Measurements from ENCODE around the gene MYBPC1. TPM values are rescaled to one million over a fixed set of nuclear protein-coding genes. Genes with fewer than 3 reads are reported as not detected.
A peak's percentile ranks its signal among the peaks of the same experiment; 100 is the strongest.
"Not testable (repeated sequence)": the region's sequence is repeated elsewhere in the genome, so short reads cannot be mapped to it uniquely, and the experiment has no call there.

Gene MYBPC1
- total RNA-seq, 1 donor = not detected

- TF ChIP-seq CTCF (IDR thresholded peaks at IDR 0.05; ENCODE audit: extremely low read depth, low read depth, low read length) = no peak
- Histone ChIP-seq H3K4me3 (ENCODE audit: insufficient read depth, low read length) (no peak overlapping the region), H3K79me2 (ENCODE audit: insufficient read depth, low read length) (no peaks in the 10 kb centered on the region), H3K4me1 (ENCODE audit: insufficient read depth, low read length) (no peaks in the 10 kb centered on the region), H3K9me3 (ENCODE audit: low read depth, low read length) (no peaks in the 10 kb centered on the region), H2AFZ (ENCODE audit: low read length) (no peak overlapping the region), H3K4me2 (ENCODE audit: insufficient read depth, low read length) (no peak overlapping the region), H3K27ac (ENCODE audit: low read depth, low read length) (no peak overlapping the region), H4K20me1 (ENCODE audit: insufficient read depth, low read length) (no peaks in the 10 kb centered on the region), H3K27me3 (ENCODE audit: insufficient read depth, low read length) (no peaks in the 10 kb centered on the region), H3K36me3 (ENCODE audit: insufficient read depth, low read length) (no peaks in the 10 kb centered on the region)
- no peak for DNase-seq (ENCODE audit: insufficient read length, low spot score, missing footprints)
Observed at GRCh38 chr12:101557094-101557493, 37.7 kb upstream of the MYBPC1 start.

- not testable (repeated sequence) for H3K4me3 ChIP-seq (ENCODE audit: insufficient read depth, low read length); DNase-seq (ENCODE audit: insufficient read length, low spot score, missing footprints); H3K4me1 ChIP-seq (ENCODE audit: insufficient read depth, low read length); H3K27ac ChIP-seq (ENCODE audit: low read depth, low read length); H3K36me3 ChIP-seq (ENCODE audit: insufficient read depth, low read length); H3K79me2 ChIP-seq (ENCODE audit: insufficient read depth, low read length); H3K27me3 ChIP-seq (ENCODE audit: insufficient read depth, low read length); H3K4me2 ChIP-seq (ENCODE audit: insufficient read depth, low read length); H2AFZ ChIP-seq (ENCODE audit: low read length); H3K9me3 ChIP-seq (ENCODE audit: low read depth, low read length); H4K20me1 ChIP-seq (ENCODE audit: insufficient read depth, low read length)
Observed at GRCh38 chr12:101558726-101559125, 36.0 kb upstream of the MYBPC1 start.

- H2AFZ ChIP-seq (ENCODE audit: low read length) = no peak overlapping the region
- no peaks in the 10 kb centered on the region for H3K9me3 ChIP-seq (ENCODE audit: low read depth, low read length)
- H4K20me1 ChIP-seq (ENCODE audit: insufficient read depth, low read length) = no peaks in the 10 kb centered on the region
- H3K27ac ChIP-seq (ENCODE audit: low read depth, low read length) = no peak overlapping the region
- H3K4me1 ChIP-seq (ENCODE audit: insufficient read depth, low read length) = no peaks in the 10 kb centered on the region
- TF ChIP-seq CTCF (IDR thresholded peaks at IDR 0.05; ENCODE audit: extremely low read depth, low read depth, low read length) = no peak
- no peaks in the 10 kb centered on the region for H3K27me3 ChIP-seq (ENCODE audit: insufficient read depth, low read length)
- peak; percentile 19 for DNase-seq (ENCODE audit: insufficient read length, low spot score, missing footprints)
- no peak overlapping the region for H3K4me3 ChIP-seq (ENCODE audit: insufficient read depth, low read length)
- no peaks in the 10 kb centered on the region for H3K36me3 ChIP-seq (ENCODE audit: insufficient read depth, low read length)
- no peaks in the 10 kb centered on the region for H3K79me2 ChIP-seq (ENCODE audit: insufficient read depth, low read length)
- no peak overlapping the region for H3K4me2 ChIP-seq (ENCODE audit: insufficient read depth, low read length)
Observed at GRCh38 chr12:101563212-101563611, 31.6 kb upstream of the MYBPC1 start.

GRCh38 chr12:101564912-101565311 lies 29.9 kb upstream of the MYBPC1 start:
- no peaks in the 10 kb centered on the region for H3K4me1 ChIP-seq (ENCODE audit: insufficient read depth, low read length)
- no peak for TF ChIP-seq CTCF (IDR thresholded peaks at IDR 0.05; ENCODE audit: extremely low read depth, low read depth, low read length)
- H4K20me1 ChIP-seq (ENCODE audit: insufficient read depth, low read length) = no peaks in the 10 kb centered on the region
- H3K36me3 ChIP-seq (ENCODE audit: insufficient read depth, low read length) = no peaks in the 10 kb centered on the region
- no peak overlapping the region for H3K27ac ChIP-seq (ENCODE audit: low read depth, low read length)
- no peak overlapping the region for H3K4me3 ChIP-seq (ENCODE audit: insufficient read depth, low read length)
- no peaks in the 10 kb centered on the region for H3K9me3 ChIP-seq (ENCODE audit: low read depth, low read length)
- no peak overlapping the region for H2AFZ ChIP-seq (ENCODE audit: low read length)
- H3K27me3 ChIP-seq (ENCODE audit: insufficient read depth, low read length) = no peaks in the 10 kb centered on the region
- no peak overlapping the region for H3K4me2 ChIP-seq (ENCODE audit: insufficient read depth, low read length)
- DNase-seq (ENCODE audit: insufficient read length, low spot score, missing footprints) = no peak
- H3K79me2 ChIP-seq (ENCODE audit: insufficient read depth, low read length) = no peaks in the 10 kb centered on the region
